Effector CD8-positive, alpha-beta T cell (primary cell): Measurements from ENCODE around the gene IQGAP1.

Experiments used
- DNase-seq: peaks from one replicate; lab custom pipeline; 2025; lab: John Stamatoyannopoulos, UW

IQGAP1 gene

DNA sequence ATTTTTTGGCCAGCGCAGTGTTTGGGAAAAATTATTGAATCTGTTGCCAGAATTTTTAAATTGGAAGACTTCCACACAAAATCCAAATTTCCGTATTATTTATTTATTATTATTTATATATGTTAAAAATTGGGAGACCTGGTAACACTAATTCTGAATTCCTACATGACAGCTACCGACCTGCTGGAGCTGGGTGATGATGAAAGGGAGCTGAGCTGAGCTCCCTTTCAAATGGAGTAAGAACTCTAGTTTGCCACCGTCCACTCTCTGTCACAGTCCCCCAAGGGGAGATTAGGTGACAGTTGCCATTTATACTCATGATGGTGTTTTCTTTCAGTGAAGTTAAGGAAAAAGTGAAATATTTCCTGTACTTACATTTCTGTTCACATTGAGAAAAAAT, 143.1 kb downstream of the IQGAP1 start:
- no peak for DNase-seq

DNA sequence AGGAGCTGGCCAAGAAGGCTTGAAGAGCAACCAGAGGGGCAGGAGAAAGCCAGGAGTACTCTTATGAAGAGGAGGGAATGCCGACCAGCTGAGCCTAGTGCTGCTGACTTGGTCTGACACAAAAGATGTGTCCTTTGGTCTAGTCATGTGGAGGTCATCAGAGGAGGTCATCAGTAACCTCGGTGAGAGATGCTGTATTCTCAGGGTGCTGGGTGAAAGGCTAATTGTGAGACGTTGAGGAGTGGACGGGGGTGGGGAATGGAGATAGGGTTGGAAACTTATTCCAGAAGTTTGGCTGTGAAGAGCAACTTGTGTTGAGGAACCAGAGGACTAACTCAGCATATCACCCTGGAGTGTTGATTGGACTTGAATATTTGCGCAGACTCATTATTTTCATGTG, 147.2 kb downstream of the IQGAP1 start:
- DNase-seq: no peak

DNA sequence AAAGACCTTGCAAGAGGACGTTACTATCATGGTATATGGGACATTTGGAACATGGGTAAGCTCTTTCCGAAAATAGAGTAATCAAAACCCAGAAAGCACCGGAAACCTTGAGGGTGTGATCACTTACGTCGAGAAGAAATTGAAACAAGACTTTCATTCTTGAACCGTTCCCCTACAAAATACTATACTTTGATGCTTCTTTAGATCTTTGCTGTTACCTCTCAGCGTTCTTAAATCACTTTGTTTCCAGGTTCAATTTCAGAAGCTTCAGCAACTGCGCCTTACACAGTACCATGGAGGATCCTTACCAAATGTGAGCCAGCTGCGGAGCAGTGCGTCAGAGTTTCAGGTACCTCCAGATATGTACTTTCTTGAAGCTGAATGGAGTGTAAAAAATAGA, 151.7 kb downstream of the IQGAP1 start:
- DNase-seq: no peak

DNA sequence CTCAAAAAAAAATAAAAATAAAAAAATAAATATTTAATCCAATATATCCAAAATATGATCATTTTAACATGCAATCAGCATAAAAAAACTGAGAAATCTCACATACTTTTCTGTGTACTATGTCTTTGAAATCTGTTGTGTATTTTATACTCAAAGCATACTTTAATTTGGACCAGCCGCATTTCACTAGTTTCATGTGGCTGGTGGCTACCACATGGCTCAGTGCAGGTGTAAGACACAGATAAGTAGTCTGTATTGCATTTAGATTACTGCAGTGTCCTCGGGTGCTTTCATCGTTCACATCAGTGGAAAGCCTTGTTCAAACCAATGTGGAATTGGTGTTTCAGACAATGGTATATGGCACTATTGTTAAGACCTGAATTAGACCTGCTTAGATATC, 152.7 kb downstream of the IQGAP1 start:
- no peak for DNase-seq

DNA sequence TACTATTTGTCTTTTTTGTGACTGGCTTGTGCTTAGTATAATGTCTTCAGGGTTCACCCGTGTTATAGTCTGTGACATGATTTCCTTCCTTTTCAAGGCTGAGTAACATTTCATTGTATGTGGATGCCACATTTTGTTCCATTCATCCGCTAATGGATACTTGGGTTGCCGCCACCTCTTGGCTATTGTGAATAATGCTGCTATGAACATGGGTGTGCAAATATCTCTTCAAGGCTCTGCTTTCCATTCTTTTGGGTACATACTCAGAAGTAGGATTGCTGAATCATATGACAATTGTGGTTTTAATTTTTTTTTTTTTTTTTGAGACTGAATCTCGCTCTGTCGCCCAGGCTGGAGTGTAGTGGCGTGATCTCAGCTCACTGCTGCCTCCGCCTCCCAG, 157.1 kb downstream of the IQGAP1 start:
- DNase-seq: no peak

DNA sequence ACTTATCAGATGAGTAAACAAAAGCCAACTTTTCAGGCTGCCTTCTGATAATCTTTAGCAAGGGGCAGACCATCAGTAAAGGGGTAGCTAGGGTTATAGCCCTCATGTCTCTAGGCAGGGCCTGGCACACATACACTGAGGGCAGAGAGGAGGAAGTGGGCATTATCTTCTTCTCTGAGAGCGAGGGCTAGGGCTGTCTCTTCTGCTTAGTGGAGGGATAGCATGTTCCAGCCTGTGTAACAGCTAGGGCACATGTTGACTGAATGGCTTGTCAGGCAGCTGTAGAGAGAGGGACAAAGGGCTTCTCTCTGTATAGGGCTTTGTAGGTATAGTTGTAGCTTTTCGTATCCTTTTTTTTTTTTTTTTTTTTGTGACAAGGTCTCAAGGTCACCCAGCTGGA, 159.5 kb downstream of the IQGAP1 start:
- DNase-seq: no peak

DNA sequence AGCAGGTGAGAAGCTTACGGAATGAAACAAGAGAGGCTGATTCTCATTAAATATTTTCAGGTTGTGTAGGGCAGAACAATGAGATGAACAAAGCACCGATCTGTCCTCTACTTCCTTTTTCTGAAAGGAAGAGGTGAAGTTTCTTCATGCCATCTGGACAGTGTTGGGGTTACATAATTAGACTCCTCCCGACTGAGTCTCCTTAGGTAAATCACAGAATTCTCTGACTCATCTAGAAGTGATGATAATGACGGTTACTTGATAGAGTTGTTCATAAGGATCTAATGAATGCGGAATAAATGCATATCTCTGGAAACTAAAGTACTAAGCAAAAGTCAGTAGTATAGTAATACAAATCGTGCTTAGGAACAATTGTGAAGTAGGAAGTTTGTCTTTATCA, 162.9 kb downstream of the IQGAP1 start:
- no peak for DNase-seq
